Tongue (tissue), 2 donors: ENCODE measurements around the gene THEM4. TPM values are rescaled to one million over a fixed set of nuclear protein-coding genes. Genes with fewer than 3 reads are reported as not detected.
"Not testable (repeated sequence)": the region's sequence is repeated elsewhere in the genome, so short reads cannot be mapped to it uniquely, and the experiment has no call there.

Source experiments
- DNase-seq: peaks from one replicate; pipeline ENCODE4 v3.0.0-alpha.2; 2015
- total RNA-seq: library from RNA; depleted of rRNA; stranded (reverse); fragments of >200 nt; gene quantifications from one replicate; pipeline ENCODE4 v1.2.3, GENCODE V29; 2014

The THEM4 gene
- total RNA-seq, 1 donor from 2014 or later = 14.1 TPM

- no peak for DNase-seq
Observed at GRCh38 chr1:151892190-151892589, 17.1 kb downstream of the THEM4 start.

- no peak for DNase-seq
Observed at GRCh38 chr1:151891512-151891911, 17.8 kb downstream of the THEM4 start.

- DNase-seq = peak; percentile 16
Observed at GRCh38 chr1:151888972-151889570, 20.2 kb downstream of the THEM4 start.

GRCh38 chr1:151887028-151887427, 22.3 kb downstream of the THEM4 start:
- DNase-seq = no peak

- DNase-seq = no peak
Observed at GRCh38 chr1:151885479-151885878, 23.8 kb downstream of the THEM4 start.

- DNase-seq = not testable (repeated sequence)
Observed at GRCh38 chr1:151884879-151885278, 24.4 kb downstream of the THEM4 start.

GRCh38 chr1:151884445-151884844, 24.9 kb downstream of the THEM4 start:
- not testable (repeated sequence) for DNase-seq

- DNase-seq = not testable (repeated sequence)
Observed at GRCh38 chr1:151883898-151884297, 25.4 kb downstream of the THEM4 start.

GRCh38 chr1:151882918-151883317, 26.4 kb downstream of the THEM4 start:
- DNase-seq = not testable (repeated sequence)

GRCh38 chr1:151882466-151882865, 26.8 kb downstream of the THEM4 start:
- DNase-seq = no peak

- DNase-seq = no peak
Observed at GRCh38 chr1:151881479-151881878, 27.8 kb downstream of the THEM4 start.

- no peak for DNase-seq
Observed at GRCh38 chr1:151875419-151876097, 33.8 kb downstream of the THEM4 start.

GRCh38 chr1:151872776-151873175, 36.5 kb downstream of the THEM4 start:
- DNase-seq = not testable (repeated sequence)

GRCh38 chr1:151871284-151872030, 37.9 kb downstream of the THEM4 start:
- peak; percentile 27 for DNase-seq

- peak; percentile 31 for DNase-seq
Observed at GRCh38 chr1:151868486-151868885, 40.8 kb downstream of the THEM4 start.

- DNase-seq = no peak
Observed at GRCh38 chr1:151867765-151868411, 41.4 kb downstream of the THEM4 start.

GRCh38 chr1:151867321-151867720, 42.0 kb downstream of the THEM4 start:
- DNase-seq = no peak

- DNase-seq = no peak
Observed at GRCh38 chr1:151864411-151864810, 44.9 kb downstream of the THEM4 start.

- no peak for DNase-seq
Observed at GRCh38 chr1:151862604-151863003, 46.7 kb downstream of the THEM4 start.

- DNase-seq = no peak
Observed at GRCh38 chr1:151860504-151861187, 48.7 kb downstream of the THEM4 start.

GRCh38 chr1:151859891-151860293, 49.4 kb downstream of the THEM4 start:
- DNase-seq = no peak
